ENCODE measurements around the gene SOX11. TPM values are rescaled to one million over a fixed set of nuclear protein-coding genes. Genes with fewer than 3 reads are reported as not detected.
"Not testable (repeated sequence)": the region's sequence is repeated elsewhere in the genome, so short reads cannot be mapped to it uniquely, and the experiment has no call there.

SOX11 gene
- 6.6 TPM for total RNA-seq

GRCh38 chr2:5691985-5692529 lies at the start of gene SOX11:
SOX11 (plus strand) TSS chr2:5692384; CDS start chr2:5692722, 338 bp downstream.
- peak; percentile 93 for DNase-seq

GRCh38 chr2:5652734-5653133 lies 39.5 kb upstream of the SOX11 start:
- not testable (repeated sequence) for DNase-seq

- DNase-seq = not testable (repeated sequence)
Measured at GRCh38 chr2:5653756-5654155, 38.4 kb upstream of the SOX11 start.

DNA sequence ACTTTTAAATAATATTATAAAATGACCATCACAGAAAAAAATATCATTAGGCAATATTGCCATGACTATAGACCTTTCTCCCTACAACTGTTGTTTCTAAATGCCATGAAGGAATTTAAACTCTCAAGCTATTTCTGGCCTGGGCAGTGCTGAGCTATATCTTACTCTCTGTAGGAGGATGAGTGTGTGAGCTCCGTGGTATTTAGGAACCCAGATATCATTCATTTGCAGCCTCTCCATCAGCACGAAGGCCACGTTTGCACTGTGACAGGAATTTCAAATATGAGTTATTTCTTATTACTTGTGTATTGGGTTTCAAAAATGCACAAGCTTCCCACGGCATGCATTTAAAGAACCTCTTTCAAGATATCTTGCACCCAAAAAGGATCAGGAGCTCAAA lies 35.0 kb upstream of the SOX11 start:
- no peak for DNase-seq

- DNase-seq = no peak
Measured at GRCh38 chr2:5660591-5660990, 31.6 kb upstream of the SOX11 start.

DNA sequence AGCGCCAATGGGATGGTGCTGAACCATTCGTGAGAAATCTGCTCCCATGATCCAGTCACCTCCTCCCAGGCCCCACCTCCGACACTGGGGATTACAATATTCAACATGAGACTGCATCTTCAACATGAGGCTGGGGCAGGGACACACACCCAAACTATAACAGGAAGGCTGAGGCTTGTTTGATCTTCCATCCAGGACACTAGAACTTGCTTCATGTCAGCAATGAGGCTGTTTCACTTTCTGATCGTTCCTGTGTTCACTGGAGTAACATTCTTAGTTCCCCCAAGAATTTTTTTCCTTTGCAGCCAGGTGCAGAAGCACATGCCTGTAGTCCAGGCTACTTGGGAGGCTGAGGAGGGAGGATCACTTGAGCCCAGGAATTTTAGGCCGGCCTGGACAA lies 30.8 kb upstream of the SOX11 start:
- no peak for DNase-seq

GRCh38 chr2:5664278-5664681 lies 27.9 kb upstream of the SOX11 start:
- no peak for DNase-seq

- no peak for DNase-seq
Measured at GRCh38 chr2:5665066-5665465, 27.1 kb upstream of the SOX11 start.

- no peak for DNase-seq
Measured at GRCh38 chr2:5666798-5667197, 25.4 kb upstream of the SOX11 start.

DNA sequence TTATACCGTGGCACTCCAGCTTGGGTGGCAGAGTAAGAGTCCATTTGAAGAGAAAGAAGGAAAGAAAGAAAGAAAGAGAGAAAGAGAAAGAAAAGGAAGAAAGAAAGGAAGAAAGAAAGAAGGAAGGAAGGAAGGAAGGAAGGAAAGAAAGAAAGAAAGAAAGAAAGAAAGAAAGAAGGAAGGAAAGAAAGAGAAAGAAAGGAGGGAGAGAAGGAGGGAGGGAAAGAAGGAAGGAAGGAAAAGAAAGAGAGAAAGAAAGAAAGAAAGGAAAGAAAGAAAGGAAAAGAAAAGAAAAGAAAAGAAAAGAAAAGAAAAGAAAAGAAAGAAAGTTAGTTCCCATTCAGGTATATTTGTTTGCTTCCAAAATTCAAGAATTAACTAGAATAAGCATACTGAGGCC lies 24.5 kb upstream of the SOX11 start:
- DNase-seq = not testable (repeated sequence)

DNA sequence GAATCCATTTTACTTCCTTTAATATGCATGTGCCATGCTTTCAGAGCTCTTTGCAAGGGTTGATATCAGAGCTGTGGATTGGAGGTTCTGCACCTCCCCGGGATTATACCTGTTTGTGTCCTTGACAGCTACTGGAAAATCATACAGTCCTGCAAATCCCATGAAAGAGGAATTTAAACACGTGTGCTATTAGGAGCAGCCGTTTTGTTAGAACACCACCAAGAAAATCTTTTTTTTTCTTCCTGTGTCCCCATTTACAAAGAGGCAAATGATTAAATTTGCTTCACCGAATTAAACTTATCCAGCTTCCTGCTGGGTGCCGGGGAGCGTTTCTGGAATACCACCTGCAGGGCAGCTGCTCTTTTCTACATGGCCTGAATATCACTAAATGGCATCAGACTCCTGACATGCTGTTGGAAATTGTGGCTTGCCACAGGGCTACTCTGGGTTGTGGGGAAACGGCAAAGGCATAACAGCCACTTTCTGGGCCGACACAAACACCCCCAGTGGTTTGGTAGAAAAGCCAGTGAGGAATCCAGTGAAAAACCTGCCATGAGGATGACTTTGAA lies 23.4 kb upstream of the SOX11 start:
- no peak for DNase-seq

DNA sequence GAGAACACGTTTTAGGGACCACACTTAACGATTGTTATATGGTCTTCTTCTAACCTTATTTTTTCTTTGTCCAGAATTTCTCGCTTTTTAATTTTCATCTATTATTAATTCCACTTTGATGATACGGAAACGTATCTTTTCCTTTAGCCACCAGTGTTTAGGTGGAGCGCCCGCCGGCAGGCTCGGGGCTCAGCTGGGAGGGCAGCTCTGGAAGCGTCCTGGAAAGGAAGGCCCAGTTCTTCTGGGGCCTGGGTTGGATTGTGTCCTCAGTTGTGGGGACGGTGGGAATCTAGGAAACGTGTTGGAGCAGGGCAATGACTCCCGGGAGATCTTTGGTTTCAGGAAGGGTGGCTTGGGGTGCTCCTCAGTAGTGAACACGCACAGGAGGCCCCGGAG lies 19.4 kb upstream of the SOX11 start:
- no peak for DNase-seq

DNA sequence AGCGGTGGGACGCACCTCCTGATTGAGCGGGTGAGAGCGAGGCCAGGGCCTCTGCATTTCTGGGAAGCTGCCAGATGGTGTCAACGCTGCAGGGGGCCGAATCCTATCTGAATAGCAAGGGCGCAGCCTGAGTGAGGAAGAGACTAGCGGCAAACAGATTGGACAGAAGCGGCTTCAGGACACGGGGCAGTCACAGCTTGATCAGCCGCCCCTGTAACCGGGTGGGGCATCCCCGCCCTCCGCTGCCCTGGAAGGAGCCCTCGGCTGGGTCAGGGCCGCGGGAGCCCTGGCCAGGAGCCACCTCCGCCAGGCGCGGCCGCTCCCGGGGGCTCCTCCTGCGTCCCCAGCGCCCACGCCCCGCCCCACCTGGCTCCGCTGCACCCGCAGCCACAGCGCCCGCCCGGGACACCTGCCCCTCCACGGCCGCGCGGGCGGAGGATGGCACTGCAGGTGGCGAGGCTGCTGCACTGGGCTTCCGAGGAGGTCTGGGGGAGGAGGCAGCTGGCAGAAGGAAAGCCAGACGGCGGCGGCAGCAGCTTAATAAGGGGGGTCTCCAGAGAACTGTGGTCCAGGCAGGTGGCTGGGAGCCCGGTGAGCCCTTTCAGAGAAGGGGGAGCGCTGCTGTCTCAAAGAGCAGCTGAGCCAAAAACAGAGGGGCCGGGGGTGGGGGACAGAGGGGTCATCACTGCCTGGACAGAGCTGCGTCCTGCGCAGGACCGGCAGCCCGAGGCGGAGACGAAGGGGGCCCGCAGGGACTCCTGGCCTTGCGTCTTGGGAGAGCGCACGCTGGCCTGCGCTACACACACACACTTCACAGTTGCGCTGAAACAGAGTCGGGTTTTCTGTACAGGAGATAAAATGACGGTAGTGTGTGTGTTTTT lies 18.8 kb upstream of the SOX11 start:
- DNase-seq = no peak

GRCh38 chr2:5674026-5674340 lies 18.2 kb upstream of the SOX11 start:
- peak; percentile 22 for DNase-seq

DNA sequence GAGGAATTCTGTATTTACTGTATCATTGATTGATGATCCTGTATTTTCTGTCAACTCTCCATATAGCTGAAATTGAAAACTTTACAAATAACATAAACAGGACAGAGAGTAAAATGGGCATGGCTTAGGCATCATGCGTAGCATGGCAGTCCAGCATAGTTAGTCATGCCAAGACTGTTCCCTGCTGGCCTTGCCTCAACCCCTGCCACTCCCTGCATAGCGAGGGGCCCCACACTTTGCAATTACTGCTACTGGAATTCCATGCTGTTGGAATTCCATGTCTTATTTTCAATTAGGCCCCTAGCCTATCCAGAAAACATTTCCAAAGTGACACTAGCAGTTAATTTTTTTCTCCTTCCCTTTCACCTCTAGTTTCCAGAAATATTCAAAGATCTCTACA lies 15.1 kb upstream of the SOX11 start:
- no peak for DNase-seq

- DNase-seq = no peak
Measured at GRCh38 chr2:5683471-5683870, 8.7 kb upstream of the SOX11 start.

DNA sequence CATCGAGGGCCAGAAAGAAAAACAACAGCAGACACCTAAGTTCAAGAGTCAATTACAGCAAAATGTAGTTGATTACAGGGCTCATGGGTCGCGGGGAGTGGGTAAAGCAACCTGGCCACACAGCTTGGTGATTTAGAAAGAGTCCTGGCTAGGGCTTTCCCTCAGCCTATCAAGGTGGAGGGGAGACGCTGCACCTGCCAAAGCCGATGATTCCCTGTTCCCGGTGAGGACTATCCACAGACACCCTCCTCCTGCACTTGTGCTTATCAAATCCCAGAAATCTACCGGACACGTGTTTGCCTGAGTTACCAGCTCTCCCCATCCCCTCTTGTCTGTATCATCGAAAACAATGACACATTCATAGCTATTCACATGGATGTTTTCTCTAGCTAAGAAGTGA lies 7.0 kb upstream of the SOX11 start:
- DNase-seq = no peak

DNA sequence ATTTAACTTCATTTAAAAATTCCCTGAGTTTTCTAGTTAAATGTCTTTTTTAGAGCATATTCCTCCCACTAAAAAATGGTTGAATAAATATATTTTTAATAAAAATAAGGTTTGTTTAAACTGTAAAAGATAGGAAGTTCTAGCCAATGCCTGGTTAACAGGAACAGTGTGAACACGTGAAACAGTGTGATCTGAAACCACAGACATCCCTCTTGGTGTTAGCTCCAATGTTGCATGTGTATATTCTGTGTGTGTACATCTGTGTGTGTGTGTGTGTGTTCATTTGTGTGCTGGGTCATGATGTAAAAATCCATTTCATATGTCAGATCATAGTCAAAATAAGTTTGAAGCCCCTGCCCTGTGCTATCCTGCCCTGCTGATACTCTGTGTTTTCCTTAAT lies 6.1 kb upstream of the SOX11 start:
- DNase-seq = no peak

DNA sequence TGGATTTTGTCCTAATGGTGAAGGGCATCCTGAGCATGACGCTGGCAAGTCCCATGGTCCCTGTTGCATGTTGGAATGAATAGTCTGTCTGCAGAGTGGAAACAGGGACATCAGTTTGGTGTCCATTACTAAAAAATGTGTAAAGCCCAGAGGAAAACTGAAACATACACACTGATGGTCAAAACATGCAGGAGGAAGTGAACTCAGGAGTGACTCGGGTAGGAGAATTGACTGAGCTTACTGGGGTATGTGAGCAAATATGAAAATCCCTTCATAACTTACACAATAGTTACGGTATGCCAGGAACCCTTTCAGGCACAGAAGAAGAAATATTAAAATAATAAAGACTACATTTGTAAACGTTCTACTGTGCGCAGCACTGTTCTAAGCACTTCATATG lies 5.6 kb upstream of the SOX11 start:
- DNase-seq = no peak

DNA sequence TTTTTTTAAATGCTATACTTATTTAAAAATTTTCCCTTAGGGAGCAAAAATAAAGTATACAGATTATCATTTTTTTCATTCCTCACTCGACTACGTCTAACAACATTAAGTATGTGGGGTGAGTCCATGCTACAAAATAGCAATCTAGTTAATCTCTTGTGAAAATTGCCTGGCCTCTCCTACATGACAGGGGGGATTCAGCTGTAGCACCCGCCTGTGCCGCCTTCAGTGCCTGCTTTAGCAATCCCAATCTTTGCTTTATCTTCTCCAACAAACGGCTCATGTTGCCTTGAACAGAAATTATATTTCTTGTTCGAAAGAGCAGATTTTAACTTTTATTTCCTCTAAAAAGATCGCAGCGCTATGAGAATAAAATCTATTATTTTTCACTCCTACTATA lies 2.4 kb upstream of the SOX11 start:
- no peak for DNase-seq

GRCh38 chr2:5690286-5690685 lies 1.9 kb upstream of the SOX11 start:
- DNase-seq = no peak

- DNase-seq = no peak
Measured at GRCh38 chr2:5690718-5691220, 1.4 kb upstream of the SOX11 start.

GRCh38 chr2:5691221-5691984 lies 781 bp upstream of the SOX11 start:
- peak; percentile 77 for DNase-seq

Data from skin of body (tissue), 2 donors.